Naive thymus-derived CD4-positive, alpha-beta T cell (primary cell): ENCODE measurements around the gene SKP2. TPM values are rescaled to one million over a fixed set of nuclear protein-coding genes. Genes with fewer than 3 reads are reported as not detected.

ENCODE experiments used
- ATAC-seq: fragments of 150-1000 bp; cut with Tn5 transposase; 2 replicates; pipeline ENCODE4 v1.10.0; 2021; ENCODE audit warnings: mild to moderate bottlenecking, moderate library complexity
- CTCF ChIA-PET: fragments of 350-600 bp; sonication (Branson Sonifier 250); formaldehyde crosslinking; loops from one replicate; lab custom pipeline; 2021; ENCODE audit warnings: antibody characterized with exemption; lab: Charles Lee
- POLR2A ChIA-PET: fragments of 350-600 bp; sonication (Branson Sonifier 250); formaldehyde crosslinking; loops from one replicate; lab custom pipeline; 2021; ENCODE audit warnings: antibody characterized with exemption, inconsistent platforms; lab: Charles Lee
- DNase-seq, 9 donors: peaks; one replicate each; pipeline versions ENCODE4 v3.0.0 to v3.0.0-alpha.2; 2020 to 2022; ENCODE audit warnings: mixed read lengths in 1 of 9
- H3K27ac ChIP-seq: one replicate; pipeline ENCODE4 v1.7.0; 2013; ENCODE audit warnings: mild to moderate bottlenecking, low read depth, low read length, moderate library complexity
- H3K27me3 ChIP-seq, 2 donors: one replicate each; pipeline ENCODE4 v1.7.0; 2013; ENCODE audit warnings: low read length in 2 of 2, mild to moderate bottlenecking in 2 of 2, moderate library complexity in 2 of 2; ENCODE audit not compliant: control insufficient read depth in 2 of 2, insufficient read depth in 2 of 2
- H3K36me3 ChIP-seq, 3 experiments: 1 replicate in 2 of 3; 2 replicates in 1 of 3; pipeline ENCODE4 v1.7.0; 2013; ENCODE audit warnings: low read length in 3 of 3, mild to moderate bottlenecking in 3 of 3, moderate library complexity in 1 of 3; ENCODE audit not compliant: insufficient read depth in 3 of 3, control insufficient read depth in 2 of 3
- H3K4me1 ChIP-seq, 2 donors: one replicate each; pipeline ENCODE4 v1.7.0; 2013; ENCODE audit warnings: low read length in 2 of 2, mild to moderate bottlenecking in 2 of 2, moderate library complexity in 1 of 2; ENCODE audit not compliant: control insufficient read depth in 2 of 2, insufficient read depth in 2 of 2
- H3K4me3 ChIP-seq: 2 replicates; pipeline ENCODE4 v1.7.0; 2013; ENCODE audit warnings: mild to moderate bottlenecking, low read length
- H3K9me3 ChIP-seq, 3 experiments: 1 replicate in 2 of 3; 2 replicates in 1 of 3; pipeline ENCODE4 v1.7.0; 2013; ENCODE audit warnings: low read length in 3 of 3; ENCODE audit not compliant: control insufficient read depth in 2 of 3
- H3K27ac Mint-ChIP-seq, 9 donors: one replicate each; pipeline ENCODE4 v1.8.0; 2020 to 2022; ENCODE audit warnings: mixed read lengths in 9 of 9, mild to moderate bottlenecking in 8 of 9, moderate library complexity in 5 of 9, inconsistent platforms in 2 of 9
- H3K27me3 Mint-ChIP-seq, 5 donors: one replicate each; pipeline ENCODE4 v1.8.0; 2021 to 2022; ENCODE audit warnings: mixed read lengths in 5 of 5, mild to moderate bottlenecking in 1 of 5
- H3K36me3 Mint-ChIP-seq, 5 donors: one replicate each; pipeline ENCODE4 v1.8.0; 2020 to 2022; ENCODE audit warnings: mixed read lengths in 5 of 5, mild to moderate bottlenecking in 3 of 5, inconsistent platforms in 1 of 5
- H3K4me1 Mint-ChIP-seq, 7 donors: one replicate each; pipeline ENCODE4 v1.8.0; 2020 to 2022; ENCODE audit warnings: mixed read lengths in 7 of 7, mild to moderate bottlenecking in 3 of 7, inconsistent platforms in 1 of 7
- H3K4me3 Mint-ChIP-seq, 10 donors: one replicate each; pipeline ENCODE4 v1.8.0; 2020 to 2022; ENCODE audit warnings: mild to moderate bottlenecking in 10 of 10, mixed read lengths in 10 of 10, moderate library complexity in 6 of 10, inconsistent platforms in 2 of 10
- H3K9me3 Mint-ChIP-seq, 11 donors: one replicate each; pipeline ENCODE4 v1.8.0; 2020 to 2022; ENCODE audit warnings: mixed read lengths in 11 of 11, mild to moderate bottlenecking in 4 of 11, inconsistent platforms in 1 of 11, moderate library complexity in 1 of 11
- intact Hi-C, 2 donors: fragments of 100-400 bp; cut with micrococcal nuclease; formaldehyde crosslinking; loops; one replicate each; pipeline ENCODE4 v1.15.1; 2023
- polyA plus RNA-seq, 2 donors: library from polyadenylated mRNA; unstranded; fragments of 300-500 nt; fragmentation: Illumina TruSeq; gene quantifications; one replicate each; pipeline ENCODE4 v1.2.3, GENCODE V29; 2021
- total RNA-seq, 6 experiments: library from RNA in 5 of 6; stranded (reverse) in 5 of 6; gene quantifications; 1 replicate in 5 of 6; 2 replicates in 1 of 6; pipeline ENCODE4 v1.2.3 and lab custom pipeline; 2021 to 2026

SKP2 gene
- total and polyA plus RNA-seq, 7 experiments from 2014 or later: 11.9 to 37.1 (median 23.3) TPM

GRCh38 chr5:36146390-36146789, 5.5 kb upstream of the SKP2 start:
- no peaks in the 10 kb centered on the region for H3K9me3 ChIP-seq
- intact Hi-C loops: no loop called here
- no peak overlapping the region for H3K4me3 ChIP-seq
- Mint-ChIP-seq H3K27me3 (no peaks in the 10 kb centered on the region), H3K9me3 (no peaks in the 10 kb centered on the region), H3K36me3 (peaks cover 0 to 11% (median 6%) of the 10 kb centered on the region in 5 donors), H3K4me3 (no peak overlapping the region), H3K4me1 (peaks cover 22 to 59% (median 42%) of the 10 kb centered on the region in 7 donors), H3K27ac (no peak overlapping the region)
- no peak for DNase-seq
- ChIA-PET POLR2A (no interaction called here), CTCF (no interaction called here)
- H3K4me1 ChIP-seq: peaks cover 12 to 18% of the 10 kb centered on the region in 2 donors
- peaks cover 0 to 3% (median 0%) of the 10 kb centered on the region in 3 experiments for H3K36me3 ChIP-seq
- no peaks in the 10 kb centered on the region for H3K27me3 ChIP-seq
- H3K27ac ChIP-seq: no peak overlapping the region
- ATAC-seq: no peak

DNA sequence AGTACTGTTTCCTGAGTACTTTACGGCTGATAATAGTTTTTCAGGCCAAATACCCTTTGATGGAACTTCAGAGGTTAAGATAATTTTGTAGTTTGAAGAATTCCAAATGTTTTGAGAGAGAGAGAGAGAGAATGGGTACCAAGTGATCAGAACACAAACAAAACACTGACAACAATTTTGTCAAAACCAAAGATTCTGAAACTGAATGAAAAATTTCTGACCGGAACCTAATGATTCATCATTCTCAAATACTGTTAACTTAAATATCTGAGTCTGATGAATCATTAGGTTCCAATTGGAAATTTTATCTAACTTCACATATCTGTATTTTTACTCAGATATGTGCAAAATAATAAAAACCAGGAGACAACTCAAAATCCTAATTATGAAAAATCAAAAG, 4.2 kb upstream of the SKP2 start:
- peaks cover 16 to 18% of the 10 kb centered on the region in 2 donors for H3K4me1 ChIP-seq
- H3K4me1 Mint-ChIP-seq: peaks cover 26 to 63% (median 52%) of the 10 kb centered on the region in 7 donors
- H3K9me3 Mint-ChIP-seq: no peaks in the 10 kb centered on the region
- intact Hi-C loops: no loop called here
- peak overlapping the region in 2 of 10 donors; percentile 21 to 32 for H3K4me3 Mint-ChIP-seq
- DNase-seq (no peak), ATAC-seq (no peak)
- peaks cover 0 to 7% (median 3%) of the 10 kb centered on the region in 5 donors for H3K36me3 Mint-ChIP-seq
- H3K27ac ChIP-seq: no peak overlapping the region
- H3K4me3 ChIP-seq: no peak overlapping the region
- peaks cover 0 to 6% (median 0%) of the 10 kb centered on the region in 3 experiments for H3K36me3 ChIP-seq
- no peaks in the 10 kb centered on the region for H3K27me3 Mint-ChIP-seq
- peak overlapping the region in 2 of 9 donors; percentile 40 to 76 for H3K27ac Mint-ChIP-seq
- ChIA-PET POLR2A (no interaction called here), CTCF (no interaction called here)
- H3K27me3 ChIP-seq: no peaks in the 10 kb centered on the region
- H3K9me3 ChIP-seq: no peaks in the 10 kb centered on the region

GRCh38 chr5:36150676-36151433, 1.1 kb upstream of the SKP2 start:
- H3K4me3 ChIP-seq: peak overlapping the region; percentile 87
- intact Hi-C loops: loop anchor here (1.0 to 10.0 kb wide), 12 partner anchors 16 to 1314 kb away; partner anchors contain the start of genes DNAJC21 (in 2 of the 2), NUP155 (in 2 of the 2), SPEF2 (in 1 of the 2) and TTC23L (in 1 of the 2)
- ChIA-PET POLR2A (interaction anchor here (1.0 to 3.2 kb wide), 5 partner anchors 10 to 1235 kb away, joined by 3 to 35 read pairs (median 5); partner anchors contain the start of genes BRIX1, NADK2 and RAD1), CTCF (no interaction called here)
- Mint-ChIP-seq H3K4me1 (peaks cover 44 to 84% (median 69%) of the 10 kb centered on the region in 7 donors), H3K4me3 (peak overlapping the region; percentile 89 to 98 (median 96)), H3K27me3 (no peaks in the 10 kb centered on the region), H3K36me3 (peaks cover 4 to 30% (median 18%) of the 10 kb centered on the region in 5 donors), H3K27ac (peak overlapping the region; percentile 76 to 97 (median 91)), H3K9me3 (no peaks in the 10 kb centered on the region)
- H3K4me1 ChIP-seq: peaks cover 24% of the 10 kb centered on the region in 2 donors
- H3K27ac ChIP-seq: peak overlapping the region; percentile 85
- H3K9me3 ChIP-seq: no peaks in the 10 kb centered on the region
- H3K36me3 ChIP-seq: peaks cover 0 to 7% (median 0%) of the 10 kb centered on the region in 3 experiments
- peak; percentile 15 to 63 (median 32) for DNase-seq
- H3K27me3 ChIP-seq: no peaks in the 10 kb centered on the region
- ATAC-seq: peak; percentile 3

DNA sequence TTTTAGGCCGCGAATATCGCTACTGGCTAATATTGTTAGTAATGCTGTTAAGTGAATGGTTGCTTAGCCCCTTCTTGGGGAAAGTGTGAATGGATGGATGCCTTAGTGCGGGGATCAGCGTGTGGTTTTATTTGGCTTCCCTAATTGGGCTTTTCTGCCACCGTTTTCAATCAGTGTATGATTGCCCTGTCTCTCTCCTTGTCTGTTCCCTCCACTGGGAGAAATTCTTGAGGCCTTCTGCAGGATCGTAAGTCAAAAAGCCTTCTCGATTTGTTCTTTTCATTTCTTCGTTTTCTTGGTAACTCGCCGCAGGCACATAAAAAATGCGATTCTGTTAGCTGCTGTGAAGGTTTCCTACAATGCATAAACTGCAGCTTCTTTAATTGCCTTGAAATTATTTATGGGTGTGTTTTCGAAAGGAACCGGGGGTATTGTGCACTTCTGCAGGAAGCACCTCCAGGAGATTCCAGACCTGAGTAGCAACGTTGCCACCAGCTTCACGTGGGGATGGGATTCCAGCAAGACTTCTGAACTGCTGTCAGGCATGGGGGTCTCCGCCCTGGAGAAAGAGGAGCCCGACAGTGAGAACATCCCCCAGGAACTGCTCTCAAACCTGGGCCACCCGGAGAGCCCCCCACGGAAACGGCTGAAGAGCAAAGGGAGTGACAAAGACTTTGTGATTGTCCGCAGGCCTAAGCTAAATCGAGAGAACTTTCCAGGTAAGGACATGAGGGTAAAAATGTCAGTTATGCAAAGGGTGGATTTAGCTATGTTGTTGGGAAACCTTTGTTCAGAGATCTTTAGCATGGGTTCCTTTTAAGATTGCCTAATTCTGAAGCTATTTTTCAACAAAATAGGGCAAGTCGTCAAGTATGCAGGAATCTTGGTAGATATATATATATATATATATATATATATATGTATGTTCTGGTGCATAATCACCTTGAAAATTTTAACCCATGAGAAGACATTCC, 700 bp downstream of the SKP2 start:
- Histone ChIP-seq H3K4me3 (peak overlapping the region; percentile 87), H3K27ac (peak overlapping the region; percentile 69), H3K27me3 (no peaks in the 10 kb centered on the region), H3K4me1 (peaks cover 24% of the 10 kb centered on the region in 2 donors), H3K36me3 (peaks cover 0 to 16% (median 5%) of the 10 kb centered on the region in 3 experiments), H3K9me3 (no peaks in the 10 kb centered on the region)
- peaks cover 52 to 92% (median 79%) of the 10 kb centered on the region in 7 donors for H3K4me1 Mint-ChIP-seq
- H3K9me3 Mint-ChIP-seq: no peaks in the 10 kb centered on the region
- CTCF ChIA-PET: interaction anchor here (0.6 kb wide), 1 partner anchor 35 kb away, joined by 3 read pairs; no protein-coding TSS in a partner anchor
- peak overlapping the region; percentile 76 to 97 (median 91) for H3K27ac Mint-ChIP-seq
- intact Hi-C loops: loop anchor here (1.0 to 10.0 kb wide), 10 partner anchors 90 to 1315 kb away; partner anchors contain the start of genes BRIX1 (in 2 of the 2), NIPBL (in 2 of the 2), RAD1 (in 2 of the 2) and TTC23L (in 2 of the 2)
- no peaks in the 10 kb centered on the region for H3K27me3 Mint-ChIP-seq
- no peak for DNase-seq
- ATAC-seq: no peak
- POLR2A ChIA-PET: interaction anchor here (0.7 to 3.2 kb wide), 4 partner anchors 8 to 1295 kb away, joined by 3 to 35 read pairs (median 6); partner anchors contain the start of gene NADK2
- H3K4me3 Mint-ChIP-seq: peak overlapping the region; percentile 89 to 98 (median 96)
- peaks cover 4 to 41% (median 28%) of the 10 kb centered on the region in 5 donors for H3K36me3 Mint-ChIP-seq

DNA sequence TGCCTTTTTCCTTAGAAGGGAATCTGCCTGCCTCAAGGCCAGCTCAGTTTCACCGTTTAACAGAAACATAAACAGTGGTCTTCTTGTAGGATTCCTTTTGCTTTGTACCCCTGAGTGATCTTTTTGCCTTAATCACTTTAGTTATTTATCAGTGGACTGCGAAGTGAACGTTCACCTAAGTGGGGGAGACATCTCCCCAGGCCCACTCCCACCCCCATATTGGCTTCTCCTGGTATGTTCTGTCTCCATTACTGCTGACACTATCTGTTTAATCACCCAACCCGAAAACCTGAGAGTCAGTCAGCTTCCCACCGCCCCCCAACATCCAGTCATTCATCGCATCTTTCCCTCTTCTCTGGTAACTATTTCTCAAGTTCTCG, 1.4 kb downstream of the SKP2 start:
- ChIA-PET CTCF (no interaction called here), POLR2A (interaction anchor here (3.2 kb wide), 1 partner anchor 88 kb away, joined by 35 read pairs; the partner anchor contains the start of gene NADK2)
- Histone ChIP-seq H3K4me3 (no peak overlapping the region), H3K36me3 (peaks cover 0 to 22% (median 5%) of the 10 kb centered on the region in 3 experiments), H3K9me3 (no peaks in the 10 kb centered on the region), H3K27me3 (no peaks in the 10 kb centered on the region), H3K27ac (no peak overlapping the region), H3K4me1 (peaks cover 20 to 24% of the 10 kb centered on the region in 2 donors)
- ATAC-seq (no peak), DNase-seq (no peak)
- intact Hi-C loops: loop anchor here (5.0 to 10.0 kb wide), 6 partner anchors 248 to 1316 kb away; partner anchors contain the start of genes NUP155 (in 1 of the 2), SPEF2 (in 1 of the 2) and TTC23L (in 1 of the 2)
- Mint-ChIP-seq H3K27me3 (no peaks in the 10 kb centered on the region), H3K4me3 (peak overlapping the region; percentile 48 to 97 (median 90)), H3K9me3 (no peaks in the 10 kb centered on the region), H3K36me3 (peaks cover 4 to 44% (median 31%) of the 10 kb centered on the region in 5 donors), H3K4me1 (peaks cover 49 to 88% (median 81%) of the 10 kb centered on the region in 7 donors), H3K27ac (peak overlapping the region in 3 of 9 donors; percentile 15 to 63 (median 17))
